ENCODE data around the gene MBD1.

DNA sequence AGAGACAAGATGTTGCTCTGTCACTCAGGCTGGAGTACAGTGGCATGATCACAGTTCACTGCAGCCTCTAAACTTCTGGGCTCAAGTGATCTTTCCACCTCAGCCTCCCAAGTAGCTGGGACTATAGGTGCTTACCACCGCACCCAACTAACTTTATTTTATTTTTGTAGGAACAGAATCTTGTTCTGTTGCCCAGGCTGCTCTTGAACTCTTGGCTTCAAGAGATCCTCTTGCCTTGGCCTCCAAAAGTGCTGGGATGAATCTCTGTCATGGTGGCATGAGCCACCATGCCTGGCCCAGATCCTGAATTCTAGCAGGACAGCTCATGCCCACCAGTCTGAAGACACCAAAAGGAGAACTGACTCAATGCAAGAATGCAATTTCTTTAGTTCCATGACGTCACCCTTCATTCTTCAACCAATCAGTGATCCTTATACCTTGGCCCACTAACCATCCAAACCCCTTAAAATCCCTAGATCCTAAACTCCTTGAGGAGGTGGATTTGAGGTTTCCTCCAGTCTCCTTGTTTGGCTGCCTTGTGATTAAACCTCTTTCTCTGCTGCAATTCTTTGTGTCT is 31.8 kb upstream of the MBD1 start:
- TF ChIP-seq, protein P1, sequence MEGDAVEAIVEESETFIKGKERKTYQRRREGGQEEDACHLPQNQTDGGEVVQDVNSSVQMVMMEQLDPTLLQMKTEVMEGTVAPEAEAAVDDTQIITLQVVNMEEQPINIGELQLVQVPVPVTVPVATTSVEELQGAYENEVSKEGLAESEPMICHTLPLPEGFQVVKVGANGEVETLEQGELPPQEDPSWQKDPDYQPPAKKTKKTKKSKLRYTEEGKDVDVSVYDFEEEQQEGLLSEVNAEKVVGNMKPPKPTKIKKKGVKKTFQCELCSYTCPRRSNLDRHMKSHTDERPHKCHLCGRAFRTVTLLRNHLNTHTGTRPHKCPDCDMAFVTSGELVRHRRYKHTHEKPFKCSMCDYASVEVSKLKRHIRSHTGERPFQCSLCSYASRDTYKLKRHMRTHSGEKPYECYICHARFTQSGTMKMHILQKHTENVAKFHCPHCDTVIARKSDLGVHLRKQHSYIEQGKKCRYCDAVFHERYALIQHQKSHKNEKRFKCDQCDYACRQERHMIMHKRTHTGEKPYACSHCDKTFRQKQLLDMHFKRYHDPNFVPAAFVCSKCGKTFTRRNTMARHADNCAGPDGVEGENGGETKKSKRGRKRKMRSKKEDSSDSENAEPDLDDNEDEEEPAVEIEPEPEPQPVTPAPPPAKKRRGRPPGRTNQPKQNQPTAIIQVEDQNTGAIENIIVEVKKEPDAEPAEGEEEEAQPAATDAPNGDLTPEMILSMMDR (IDR thresholded peaks at IDR 0.05; ENCODE audit: insufficient read depth, low read depth, low read length), result no peak
- no peak for TF ChIP-seq EZH2 (IDR thresholded peaks at IDR 0.05; ENCODE audit: insufficient read depth, low read length)
